GM21423 (cell line): ENCODE results near the gene CA9.

ENCODE experiments used
- ATAC-seq: cut with Tn5 transposase; IDR thresholded peaks from one replicate; pipeline ENCODE4 v1.9.1; 2021; ENCODE audit warnings: mild to moderate bottlenecking, moderate library complexity; ENCODE audit not compliant: unreplicated experiment

The CA9 gene

GRCh38 chr9:35714123-35714522 is 40.4 kb downstream of the CA9 start:
- no peak for ATAC-seq

DNA sequence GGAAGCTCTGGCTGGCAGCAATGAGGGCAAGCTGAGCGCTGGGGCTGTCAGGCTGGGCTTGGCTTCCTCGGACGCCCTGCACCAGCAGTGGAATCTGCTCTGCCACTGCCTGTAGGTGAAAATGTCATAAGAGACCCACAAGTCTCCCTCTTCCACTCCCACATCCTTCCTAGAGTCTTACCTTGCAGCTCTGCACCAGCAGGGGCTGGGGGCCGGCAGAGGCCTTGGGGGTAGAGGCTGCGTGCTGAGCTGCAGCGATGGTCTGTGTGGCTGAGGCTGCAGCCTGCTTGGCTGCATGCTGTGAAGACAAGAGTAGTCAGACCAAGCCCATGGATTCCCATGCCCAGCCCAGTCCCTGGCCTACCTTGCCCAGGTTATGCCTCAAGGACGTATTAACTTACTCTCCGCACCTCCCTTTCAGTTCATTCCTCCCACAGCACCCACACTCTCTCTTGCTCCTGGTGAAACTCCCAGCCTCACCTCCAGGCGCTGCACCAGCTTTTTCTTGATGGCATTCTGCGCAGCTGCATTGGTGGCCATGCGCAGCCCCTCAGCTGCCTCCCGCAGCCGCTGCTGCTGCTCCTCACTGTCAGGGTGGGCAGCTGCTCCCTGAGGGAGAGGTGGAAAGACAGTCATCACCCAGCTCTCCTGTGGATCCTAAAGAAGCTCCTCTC is 41.0 kb downstream of the CA9 start:
- ATAC-seq = no peak

- no peak for ATAC-seq
Observed at GRCh38 chr9:35716230-35716629, 42.5 kb downstream of the CA9 start.

GRCh38 chr9:35717132-35717870 is 43.6 kb downstream of the CA9 start:
- no peak for ATAC-seq

- peak; percentile 71 for ATAC-seq
Observed at GRCh38 chr9:35718721-35719511, 45.2 kb downstream of the CA9 start.

DNA sequence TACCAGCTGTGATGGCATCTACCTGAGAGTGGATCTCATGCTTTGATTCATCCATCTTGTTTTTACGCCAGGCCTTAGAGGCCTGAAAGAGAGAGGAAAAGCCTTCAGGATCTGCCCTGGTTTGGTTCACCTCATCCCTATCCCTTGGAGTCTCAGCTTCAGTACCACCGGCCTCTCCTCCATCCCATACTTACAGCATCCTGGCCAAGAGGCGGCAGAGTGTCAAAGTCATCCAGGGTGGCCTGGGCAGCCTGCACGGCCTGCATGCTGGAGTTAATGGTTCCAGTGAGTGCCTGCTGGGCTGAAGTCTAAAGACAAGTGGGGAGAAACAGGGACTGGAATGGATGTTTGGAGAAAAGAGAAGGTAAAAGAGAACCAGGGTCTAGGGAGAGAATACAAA is 45.8 kb downstream of the CA9 start:
- no peak for ATAC-seq

DNA sequence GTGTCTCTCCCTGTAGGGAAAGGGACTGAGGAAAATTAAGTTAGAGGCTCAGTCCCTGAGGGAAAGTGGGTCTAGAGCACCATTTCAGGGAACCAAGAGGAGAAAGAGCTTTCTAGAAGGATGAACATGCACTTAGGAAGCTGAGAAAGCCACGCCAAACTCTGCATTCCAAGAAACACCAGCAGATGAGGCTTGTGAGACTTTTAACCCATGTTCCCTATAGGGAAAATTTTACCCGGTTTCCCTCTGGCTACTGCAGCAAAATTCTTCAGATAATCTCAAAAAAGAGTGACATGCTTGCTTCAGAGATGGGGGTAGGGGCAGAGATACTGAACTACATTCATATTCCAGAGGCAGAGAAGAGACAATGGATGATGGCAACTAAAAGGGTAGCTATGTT is 49.7 kb downstream of the CA9 start:
- ATAC-seq = no peak

DNA sequence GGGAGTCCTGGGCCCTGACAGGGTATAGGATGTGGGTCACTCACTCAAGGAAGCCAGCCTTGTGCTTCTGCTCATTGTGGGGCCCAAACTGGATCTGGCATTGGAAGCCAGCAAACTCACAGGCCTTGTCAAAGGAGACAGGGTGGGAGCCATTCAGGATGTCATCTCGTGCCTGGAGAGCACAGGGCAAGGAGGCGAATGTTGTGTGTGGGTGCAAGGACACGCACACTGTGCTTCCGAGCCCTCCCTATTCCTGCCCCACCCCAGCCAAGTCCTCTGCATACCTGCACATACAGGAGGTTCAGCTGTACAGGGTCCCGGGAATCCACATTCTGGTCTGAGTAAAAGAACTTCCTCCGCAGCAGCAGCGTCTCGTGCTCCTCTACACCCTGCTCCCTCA is 50.2 kb downstream of the CA9 start:
- ATAC-seq = no peak

GRCh38 chr9:35725362-35725761 is 51.6 kb downstream of the CA9 start:
- ATAC-seq = no peak

DNA sequence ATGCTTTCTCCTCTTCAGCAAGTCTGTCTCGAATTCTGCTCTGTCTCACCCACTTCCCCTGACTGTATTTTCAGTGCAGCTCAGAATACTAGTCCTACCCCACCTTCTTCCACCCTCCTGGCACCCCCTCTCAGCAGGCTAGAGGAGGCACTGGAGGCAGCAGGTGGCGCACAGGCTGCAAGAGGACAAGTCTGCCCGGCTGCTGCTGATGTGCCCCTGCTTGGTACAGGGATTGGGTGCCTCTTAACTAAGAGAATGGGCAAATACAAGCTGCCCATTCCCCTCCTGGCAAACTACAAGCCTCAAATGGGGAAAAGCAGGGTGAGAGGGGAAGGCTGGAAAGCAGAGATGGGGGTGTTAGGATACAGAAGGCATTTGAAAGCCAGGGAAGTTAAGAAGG is 53.2 kb downstream of the CA9 start:
- ATAC-seq = no peak

- no peak for ATAC-seq
Observed at GRCh38 chr9:35727676-35728040, 53.9 kb downstream of the CA9 start.

DNA sequence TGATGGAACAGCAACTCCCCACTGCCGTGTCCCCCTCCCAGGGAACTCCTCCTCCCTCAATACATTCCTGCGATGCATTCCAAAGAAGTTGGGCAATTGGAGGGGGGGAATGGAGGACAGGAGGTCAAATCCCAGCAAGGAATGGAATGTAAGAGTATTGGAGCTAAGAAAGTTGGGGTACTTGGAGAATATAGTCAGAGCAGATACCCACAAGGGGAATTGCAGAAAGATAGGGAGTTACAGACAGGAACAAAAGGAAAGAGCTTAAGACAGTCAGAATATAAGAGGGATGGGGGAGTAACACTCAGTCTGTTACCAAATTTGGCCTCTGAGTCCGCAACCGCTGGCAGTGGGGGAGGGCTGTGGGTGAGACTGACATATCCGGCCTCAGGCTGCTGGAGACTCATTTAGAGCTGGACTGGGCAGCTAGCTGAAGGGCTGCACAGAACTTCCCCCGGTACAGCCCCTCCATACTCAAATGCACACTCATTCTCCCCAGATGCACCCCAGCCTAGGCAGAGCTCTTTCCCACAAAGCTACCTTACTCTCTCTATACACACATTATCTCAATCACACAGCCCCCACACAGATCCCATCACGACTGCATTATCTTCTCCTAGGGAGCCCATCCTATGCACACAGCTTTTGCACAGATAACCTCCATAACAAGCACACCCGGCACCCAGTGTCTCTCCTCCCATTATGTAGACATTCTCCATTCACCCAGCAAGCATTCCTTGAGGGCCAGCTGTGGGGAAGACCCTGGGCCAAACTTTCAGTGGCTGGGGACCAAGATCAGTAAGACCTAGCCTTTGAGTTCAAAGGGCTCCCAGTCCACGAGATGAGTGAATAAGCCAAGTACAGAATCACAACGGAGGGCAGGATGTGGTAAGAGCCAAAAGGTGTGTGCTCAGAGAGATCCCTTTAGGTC is 54.6 kb downstream of the CA9 start:
- no peak for ATAC-seq

DNA sequence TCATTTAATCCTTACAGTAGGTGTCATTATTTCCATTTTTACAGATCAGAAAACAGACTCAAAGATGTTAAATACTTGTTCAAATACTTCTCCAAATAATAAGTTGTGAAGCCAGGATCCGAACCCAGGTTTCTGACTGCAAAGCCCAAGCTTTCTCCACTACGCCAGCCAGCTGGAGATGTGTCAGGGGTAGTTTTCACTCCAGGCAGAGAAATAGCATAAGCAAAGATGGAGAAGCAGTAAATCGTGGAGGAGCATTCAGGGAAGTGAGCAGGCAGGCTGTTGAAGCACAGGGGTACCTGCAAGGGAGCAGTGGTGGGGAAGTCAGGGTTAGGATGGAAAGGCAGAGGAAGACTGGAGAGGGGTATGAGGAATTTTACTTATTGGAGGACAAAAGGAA is 55.4 kb downstream of the CA9 start:
- no peak for ATAC-seq

- ATAC-seq = no peak
Observed at GRCh38 chr9:35729700-35730485, 56.2 kb downstream of the CA9 start.

DNA sequence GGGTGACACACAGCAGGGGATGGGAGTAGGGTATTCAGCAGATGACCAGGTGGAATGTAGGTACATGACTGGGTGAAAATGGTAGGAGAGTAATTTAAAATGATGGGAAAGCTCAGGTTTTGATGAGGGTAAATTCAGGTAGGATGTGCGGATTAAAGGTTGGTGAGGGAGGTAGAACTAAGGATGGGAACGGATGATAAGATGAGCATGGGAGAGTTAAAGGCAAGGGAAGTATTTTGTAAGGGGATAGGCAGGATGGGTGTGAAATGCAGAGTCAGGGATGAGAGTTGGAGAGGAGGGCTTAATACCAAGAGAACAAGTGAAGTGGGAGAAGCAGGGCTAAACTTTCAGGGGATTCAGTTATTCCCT is 56.7 kb downstream of the CA9 start:
- ATAC-seq = no peak
